Progenitor cell of endocrine pancreas (in vitro differentiated cells): ENCODE measurements around the gene ITGA3. TPM values are rescaled to one million over a fixed set of nuclear protein-coding genes. Genes with fewer than 3 reads are reported as not detected.

Source experiments
- DNase-seq: peaks from one replicate; pipeline ENCODE4 v3.0.0; 2021; ENCODE audit warnings: low spot score; ENCODE audit not compliant: unreplicated experiment
- H3K27ac Mint-ChIP-seq: 2 replicates; pipeline ENCODE4 v1.8.0; 2021; ENCODE audit warnings: mild to moderate bottlenecking, moderate library complexity, mixed read lengths
- H3K27me3 Mint-ChIP-seq: 2 replicates; pipeline ENCODE4 v1.8.0; 2021; ENCODE audit warnings: mixed read lengths
- H3K36me3 Mint-ChIP-seq: 2 replicates; pipeline ENCODE4 v1.8.0; 2022; ENCODE audit warnings: mixed read lengths; ENCODE audit not compliant: insufficient read depth
- H3K4me1 Mint-ChIP-seq: 2 replicates; pipeline ENCODE4 v1.8.0; 2021; ENCODE audit warnings: low read depth, mixed read lengths
- H3K4me3 Mint-ChIP-seq: 2 replicates; pipeline ENCODE4 v1.8.0; 2021; ENCODE audit warnings: low read depth, mild to moderate bottlenecking, moderate library complexity, mixed read lengths
- H3K9me3 Mint-ChIP-seq: 2 replicates; pipeline ENCODE4 v1.8.0; 2021; ENCODE audit warnings: low read depth, mixed read lengths
- total RNA-seq: library from RNA; stranded (reverse); gene quantifications from 2 replicates; pipeline ENCODE4 v1.2.1, GENCODE V29; 2021
- TF ChIP-seq, protein P1 (sequence below): fragments of 200-600 bp; sonication (generic); IDR thresholded peaks from one replicate; pipeline ENCODE4 v1.5.0; 2021; ENCODE audit warnings: antibody characterized with exemption, mild to moderate bottlenecking; ENCODE audit not compliant: unreplicated experiment

Gene ITGA3
- total RNA-seq, 1 donor from 2014 or later, result 17.6 TPM

DNA sequence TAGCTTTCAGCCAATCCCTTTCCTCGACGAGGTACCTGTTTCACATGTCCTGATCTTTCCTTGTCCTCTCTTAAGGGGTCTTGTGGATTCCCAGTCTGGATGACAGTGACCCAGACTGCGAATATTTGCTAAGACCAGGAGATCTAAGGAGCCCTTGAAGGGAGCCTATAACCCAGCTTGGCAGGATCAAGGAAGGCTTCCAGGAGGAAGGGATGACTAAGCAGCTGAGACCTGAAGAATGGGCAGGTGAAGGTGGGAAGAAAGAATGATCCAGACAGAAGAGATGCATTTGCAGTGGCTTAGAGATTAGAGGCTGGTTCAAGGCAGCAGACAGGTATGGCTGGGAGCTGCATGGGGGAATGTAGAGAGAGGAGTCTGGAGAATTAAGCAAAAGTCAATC, 37.3 kb downstream of the ITGA3 start:
- Mint-ChIP-seq H3K4me1 (peaks cover 10% of the 10 kb centered on the region), H3K4me3 (no peak overlapping the region), H3K9me3 (no peaks in the 10 kb centered on the region), H3K36me3 (peaks cover 1% of the 10 kb centered on the region), H3K27ac (no peak overlapping the region), H3K27me3 (peaks cover 3% of the 10 kb centered on the region)
- DNase-seq, result no peak
- TF ChIP-seq, protein P1, sequence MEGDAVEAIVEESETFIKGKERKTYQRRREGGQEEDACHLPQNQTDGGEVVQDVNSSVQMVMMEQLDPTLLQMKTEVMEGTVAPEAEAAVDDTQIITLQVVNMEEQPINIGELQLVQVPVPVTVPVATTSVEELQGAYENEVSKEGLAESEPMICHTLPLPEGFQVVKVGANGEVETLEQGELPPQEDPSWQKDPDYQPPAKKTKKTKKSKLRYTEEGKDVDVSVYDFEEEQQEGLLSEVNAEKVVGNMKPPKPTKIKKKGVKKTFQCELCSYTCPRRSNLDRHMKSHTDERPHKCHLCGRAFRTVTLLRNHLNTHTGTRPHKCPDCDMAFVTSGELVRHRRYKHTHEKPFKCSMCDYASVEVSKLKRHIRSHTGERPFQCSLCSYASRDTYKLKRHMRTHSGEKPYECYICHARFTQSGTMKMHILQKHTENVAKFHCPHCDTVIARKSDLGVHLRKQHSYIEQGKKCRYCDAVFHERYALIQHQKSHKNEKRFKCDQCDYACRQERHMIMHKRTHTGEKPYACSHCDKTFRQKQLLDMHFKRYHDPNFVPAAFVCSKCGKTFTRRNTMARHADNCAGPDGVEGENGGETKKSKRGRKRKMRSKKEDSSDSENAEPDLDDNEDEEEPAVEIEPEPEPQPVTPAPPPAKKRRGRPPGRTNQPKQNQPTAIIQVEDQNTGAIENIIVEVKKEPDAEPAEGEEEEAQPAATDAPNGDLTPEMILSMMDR, result no peak

GRCh38 chr17:50093807-50094206, 37.9 kb downstream of the ITGA3 start:
- H3K36me3 Mint-ChIP-seq, result peaks cover 6% of the 10 kb centered on the region
- peaks cover 3% of the 10 kb centered on the region for H3K27me3 Mint-ChIP-seq
- no peak for DNase-seq
- no peak overlapping the region for H3K4me3 Mint-ChIP-seq
- H3K27ac Mint-ChIP-seq, result no peak overlapping the region
- TF ChIP-seq, protein P1, result no peak
- peaks cover 10% of the 10 kb centered on the region for H3K4me1 Mint-ChIP-seq
- H3K9me3 Mint-ChIP-seq, result no peaks in the 10 kb centered on the region

- TF ChIP-seq, protein P1, result peak; percentile 95
- Mint-ChIP-seq H3K4me1 (peaks cover 10% of the 10 kb centered on the region), H3K36me3 (peaks cover 6% of the 10 kb centered on the region), H3K27ac (peak overlapping the region; percentile 90), H3K9me3 (no peaks in the 10 kb centered on the region), H3K27me3 (peaks cover 3% of the 10 kb centered on the region), H3K4me3 (peak overlapping the region; percentile 95)
- peak; percentile 88 for DNase-seq
Observed at GRCh38 chr17:50094243-50094752, 38.4 kb downstream of the ITGA3 start.

DNA sequence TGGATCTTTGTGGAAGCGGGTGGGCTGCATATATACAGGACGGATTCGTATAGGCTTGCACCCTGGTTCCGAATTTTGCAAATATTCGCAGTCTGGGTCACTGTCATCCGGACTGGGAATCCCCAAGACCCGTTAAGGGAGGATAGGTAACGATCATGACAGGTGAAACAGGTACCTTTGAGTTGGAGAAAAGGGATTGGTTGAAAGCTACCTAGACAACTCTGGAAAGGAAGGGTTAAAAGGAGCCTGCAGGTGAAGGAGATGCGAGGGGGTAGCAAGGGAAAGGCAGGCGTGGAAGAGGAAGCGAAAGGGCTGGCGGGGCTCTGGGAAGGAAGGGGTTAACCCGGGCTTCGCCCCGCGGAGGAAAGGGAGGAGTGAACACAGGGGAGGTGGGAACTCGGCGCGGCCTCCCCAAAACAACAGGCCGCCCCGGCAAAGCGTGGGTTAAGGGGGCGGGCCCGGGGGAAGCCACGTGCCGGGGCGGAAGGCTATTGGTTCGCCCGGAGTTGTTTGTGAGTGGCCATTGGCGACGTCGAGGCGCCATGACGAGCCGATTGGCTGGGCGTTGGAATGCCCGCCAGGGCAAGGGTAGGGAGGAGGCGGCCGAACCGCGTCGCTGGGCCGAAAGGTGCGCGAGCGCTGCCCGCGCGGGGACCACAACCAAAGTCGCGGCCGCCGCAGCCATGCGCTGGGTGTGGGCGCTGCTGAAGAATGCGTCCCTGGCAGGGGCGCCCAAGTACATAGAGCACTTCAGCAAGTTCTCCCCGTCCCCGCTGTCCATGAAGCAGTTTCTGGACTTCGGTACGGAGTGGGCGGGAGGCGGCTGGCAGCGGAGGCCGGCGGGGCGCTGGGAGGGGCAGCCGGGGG, 39.1 kb downstream of the ITGA3 start, which contains the start of gene PDK2:
PDK2 (plus strand) TSS at position 599 of the 867 bp plus-strand sequence; CDS start at position 684, 85 bp downstream.
- peaks cover 3% of the 10 kb centered on the region for H3K27me3 Mint-ChIP-seq
- TF ChIP-seq, protein P1, result no peak
- peak; percentile 92 for DNase-seq
- H3K27ac Mint-ChIP-seq, result peak within 1 kb of the TSS; percentile 90
- peaks cover 10% of the 10 kb centered on the region for H3K4me1 Mint-ChIP-seq
- H3K9me3 Mint-ChIP-seq, result no peaks in the 10 kb centered on the region
- peaks cover 6% of the 10 kb centered on the region for H3K36me3 Mint-ChIP-seq
- H3K4me3 Mint-ChIP-seq, result peak within 1 kb of the TSS; percentile 95

GRCh38 chr17:50095626-50096037, 39.7 kb downstream of the ITGA3 start:
- DNase-seq, result no peak

More at GRCh38 chr17:50095626-50096037, 39.7 kb downstream of the ITGA3 start:
- TF ChIP-seq, protein P1, result no peak
- H3K9me3 Mint-ChIP-seq, result no peaks in the 10 kb centered on the region
- peaks cover 6% of the 10 kb centered on the region for H3K36me3 Mint-ChIP-seq
- peak overlapping the region; percentile 88 for H3K27ac Mint-ChIP-seq
- H3K4me3 Mint-ChIP-seq, result peak overlapping the region; percentile 95
- peaks cover 14% of the 10 kb centered on the region for H3K4me1 Mint-ChIP-seq
- H3K27me3 Mint-ChIP-seq, result peaks cover 3% of the 10 kb centered on the region
